MG63 (cell line): ENCODE data around the gene EMC9. TPM values are rescaled to one million over a fixed set of nuclear protein-coding genes. Genes with fewer than 3 reads are reported as not detected.

Experiments used
- DNase-seq: peaks from one replicate; pipeline ENCODE4 v3.0.0-alpha.2; 2020
- H3K27me3 ChIP-seq: fragments of 250-450 bp; sonication (Bioruptor Pico); 2 replicates; pipeline ENCODE4 v1.5.1; 2020; ENCODE audit warnings: mild to moderate bottlenecking, moderate library complexity
- H3K36me3 ChIP-seq: fragments of 250-450 bp; sonication (Bioruptor Pico); 2 replicates; pipeline ENCODE4 v1.5.1; 2020; ENCODE audit warnings: mild to moderate bottlenecking, moderate library complexity
- H3K4me3 ChIP-seq: fragments of 250-450 bp; sonication (Bioruptor Pico); 2 replicates; pipeline ENCODE4 v1.5.1; 2020; ENCODE audit warnings: mild to moderate bottlenecking, moderate library complexity
- H3K9me3 ChIP-seq: fragments of 250-450 bp; sonication (Bioruptor Pico); 2 replicates; pipeline ENCODE4 v1.5.1; 2020; ENCODE audit warnings: mild to moderate bottlenecking, moderate library complexity
- total RNA-seq: library from RNA; depleted of rRNA; stranded (reverse); fragments of >200 nt; shearing (Covaris generic); gene quantifications from 2 replicates; pipeline ENCODE4 v1.2.3, GENCODE V29; 2014; ENCODE audit warnings: low replicate concordance

Gene EMC9
- total RNA-seq, 1 experiment from 2014 or later: 15.7 TPM

GRCh38 chr14:24127673-24128072 is 13.7 kb downstream of the EMC9 start:
- no peak for DNase-seq
- no peak overlapping the region for H3K4me3 ChIP-seq
- H3K36me3 ChIP-seq: no peaks in the 10 kb centered on the region
- no peaks in the 10 kb centered on the region for H3K9me3 ChIP-seq
- no peaks in the 10 kb centered on the region for H3K27me3 ChIP-seq

- H3K9me3 ChIP-seq: no peaks in the 10 kb centered on the region
- no peaks in the 10 kb centered on the region for H3K36me3 ChIP-seq
- no peak for DNase-seq
- H3K27me3 ChIP-seq: no peaks in the 10 kb centered on the region
- H3K4me3 ChIP-seq: no peak overlapping the region
Measured at GRCh38 chr14:24126939-24127338, 14.5 kb downstream of the EMC9 start.

- Histone ChIP-seq H3K9me3 (no peaks in the 10 kb centered on the region), H3K4me3 (no peak overlapping the region), H3K27me3 (no peaks in the 10 kb centered on the region), H3K36me3 (no peaks in the 10 kb centered on the region)
- no peak for DNase-seq
Measured at GRCh38 chr14:24123424-24124417, 17.7 kb downstream of the EMC9 start.

GRCh38 chr14:24122898-24123297 is 18.5 kb downstream of the EMC9 start:
- Histone ChIP-seq H3K36me3 (no peaks in the 10 kb centered on the region), H3K4me3 (no peak overlapping the region), H3K9me3 (no peaks in the 10 kb centered on the region), H3K27me3 (no peaks in the 10 kb centered on the region)
- no peak for DNase-seq

- no peak overlapping the region for H3K4me3 ChIP-seq
- no peak for DNase-seq
Measured at GRCh38 chr14:24122416-24122815, 19.0 kb downstream of the EMC9 start.

GRCh38 chr14:24121210-24121609 is 20.2 kb downstream of the EMC9 start:
- H3K36me3 ChIP-seq: no peaks in the 10 kb centered on the region
- no peaks in the 10 kb centered on the region for H3K27me3 ChIP-seq
- no peaks in the 10 kb centered on the region for H3K9me3 ChIP-seq
- no peak for DNase-seq
- no peak overlapping the region for H3K4me3 ChIP-seq

More at GRCh38 chr14:24122416-24122815, 19.0 kb downstream of the EMC9 start:
- Histone ChIP-seq H3K9me3 (no peaks in the 10 kb centered on the region), H3K36me3 (no peaks in the 10 kb centered on the region), H3K27me3 (no peaks in the 10 kb centered on the region)

GRCh38 chr14:24119691-24120090 is 21.7 kb downstream of the EMC9 start:
- H3K27me3 ChIP-seq: no peaks in the 10 kb centered on the region
- no peak for DNase-seq
- H3K9me3 ChIP-seq: no peaks in the 10 kb centered on the region
- H3K36me3 ChIP-seq: no peaks in the 10 kb centered on the region
- no peak overlapping the region for H3K4me3 ChIP-seq

GRCh38 chr14:24117179-24117578 is 24.2 kb downstream of the EMC9 start:
- no peak for DNase-seq
- Histone ChIP-seq H3K36me3 (no peaks in the 10 kb centered on the region), H3K9me3 (no peaks in the 10 kb centered on the region), H3K27me3 (no peaks in the 10 kb centered on the region), H3K4me3 (no peak overlapping the region)

- H3K4me3 ChIP-seq: no peak overlapping the region
Measured at GRCh38 chr14:24116128-24116814, 25.1 kb downstream of the EMC9 start.

GRCh38 chr14:24115422-24116127 is 25.8 kb downstream of the EMC9 start:
- Histone ChIP-seq H3K36me3 (no peaks in the 10 kb centered on the region), H3K9me3 (no peaks in the 10 kb centered on the region), H3K27me3 (no peaks in the 10 kb centered on the region), H3K4me3 (peak overlapping the region; percentile 63)
- DNase-seq: no peak

More at GRCh38 chr14:24116128-24116814, 25.1 kb downstream of the EMC9 start:
- H3K36me3 ChIP-seq: no peaks in the 10 kb centered on the region
- no peak for DNase-seq
- H3K9me3 ChIP-seq: no peaks in the 10 kb centered on the region
- H3K27me3 ChIP-seq: no peaks in the 10 kb centered on the region

- DNase-seq: peak; percentile 95
- H3K9me3 ChIP-seq: no peaks in the 10 kb centered on the region
- H3K4me3 ChIP-seq: peak within 1 kb of the TSS; percentile 63
- H3K36me3 ChIP-seq: no peaks in the 10 kb centered on the region
- no peaks in the 10 kb centered on the region for H3K27me3 ChIP-seq
Measured at GRCh38 chr14:24114532-24115421, 26.6 kb downstream of the EMC9 start, which contains the start of the genes DCAF11 and NRL. Gene DCAF11, plus strand, starts transcription at chr14:24114777. Its CDS starts 818 bp downstream, at chr14:24115595. Gene NRL, minus strand, starts transcription at chr14:24114949. Its CDS starts 32,101 bp downstream, at chr14:24082848.

- Histone ChIP-seq H3K4me3 (peak overlapping the region; percentile 63), H3K36me3 (no peaks in the 10 kb centered on the region), H3K27me3 (no peaks in the 10 kb centered on the region), H3K9me3 (no peaks in the 10 kb centered on the region)
- peak; percentile 93 for DNase-seq
Measured at GRCh38 chr14:24113801-24114531, 27.4 kb downstream of the EMC9 start.

GRCh38 chr14:24113379-24113800 is 28.0 kb downstream of the EMC9 start:
- no peak for DNase-seq
- peak overlapping the region; percentile 63 for H3K4me3 ChIP-seq
- H3K27me3 ChIP-seq: no peaks in the 10 kb centered on the region
- H3K9me3 ChIP-seq: no peaks in the 10 kb centered on the region
- no peaks in the 10 kb centered on the region for H3K36me3 ChIP-seq

GRCh38 chr14:24110523-24110922 is 30.9 kb downstream of the EMC9 start:
- no peaks in the 10 kb centered on the region for H3K27me3 ChIP-seq
- H3K4me3 ChIP-seq: no peak overlapping the region
- H3K36me3 ChIP-seq: no peaks in the 10 kb centered on the region
- no peak for DNase-seq
- H3K9me3 ChIP-seq: no peaks in the 10 kb centered on the region

- Histone ChIP-seq H3K27me3 (no peaks in the 10 kb centered on the region), H3K36me3 (no peaks in the 10 kb centered on the region), H3K4me3 (no peak overlapping the region), H3K9me3 (no peaks in the 10 kb centered on the region)
- no peak for DNase-seq
Measured at GRCh38 chr14:24110060-24110459, 31.3 kb downstream of the EMC9 start.
